K562 (cell line): ENCODE data around the gene VGLL4. TPM values are rescaled to one million over a fixed set of nuclear protein-coding genes. Genes with fewer than 3 reads are reported as not detected.

Experiments used
- COPS2 ChIP-seq: fragments of 450-650 bp; conservative IDR thresholded peaks from 2 replicates; pipeline ENCODE4 v1.6.1; 2016; ENCODE audit warnings: mild to moderate bottlenecking, moderate library complexity
- DNMT1 ChIP-seq: fragments of 450-650 bp; IDR thresholded peaks from 2 replicates; pipeline ENCODE4 v1.6.1; 2016; ENCODE audit warnings: antibody characterized with exemption, mild to moderate bottlenecking
- ELF2 ChIP-seq: fragments of 250-450 bp; sonication (Bioruptor Pico); IDR thresholded peaks from 2 replicates; pipeline ENCODE4 v1.5.0; 2021; ENCODE audit warnings: mild to moderate bottlenecking
- GTF2E2 ChIP-seq: fragments of 200-800 bp; sonication (Bioruptor generic); IDR thresholded peaks from 2 replicates; pipeline ENCODE4 v1.6.1; 2016; ENCODE audit warnings: missing genetic modification characterization, missing compliant biosample characterization
- HMG20A ChIP-seq: fragments of 450-650 bp; formaldehyde crosslinking; conservative IDR thresholded peaks from 2 replicates; pipeline ENCODE4 v1.4.0; 2020; ENCODE audit warnings: mild to moderate bottlenecking, mixed read lengths
- HNRNPLL ChIP-seq: fragments of 200-400 bp; formaldehyde crosslinking; IDR thresholded peaks from 2 replicates; pipeline ENCODE4 v1.6.1; 2017; ENCODE audit warnings: low read length, low read depth, mild to moderate bottlenecking; ENCODE audit not compliant: poor library complexity, severe bottlenecking
- PRPF4 ChIP-seq: fragments of 200-400 bp; formaldehyde crosslinking; IDR thresholded peaks from one replicate; pipeline ENCODE4 v1.6.1; 2017; ENCODE audit warnings: low read length, low read depth, mild to moderate bottlenecking; ENCODE audit not compliant: insufficient read depth, poor library complexity, severe bottlenecking
- PURB ChIP-seq: sonication (generic); formaldehyde crosslinking; IDR thresholded peaks from 2 replicates; pipeline ENCODE4 v1.9.0; 2021; ENCODE audit warnings: low read depth, mild to moderate bottlenecking, missing genetic modification reagents
- SMARCB1 ChIP-seq: IDR thresholded peaks from 2 replicates; pipeline ENCODE4 v1.6.1; 2011; ENCODE audit warnings: improper control_type of control experiment, low read depth; ENCODE audit not compliant: insufficient read length
- TFAP4 ChIP-seq: sonication (generic); formaldehyde crosslinking; IDR thresholded peaks from 2 replicates; pipeline ENCODE4 v1.8.0; 2022; ENCODE audit warnings: missing genetic modification reagents, mild to moderate bottlenecking, moderate library complexity, borderline replicate concordance
- ZBTB1 ChIP-seq: sonication (generic); formaldehyde crosslinking; IDR thresholded peaks from 2 replicates; pipeline ENCODE4 v1.8.1; 2023; ENCODE audit warnings: missing genetic modification reagents, low read depth, mild to moderate bottlenecking, borderline replicate concordance
- ZBTB11 ChIP-seq, 3 experiments: fragments of 200-800 bp in 1 of 3; fragments of 250-450 bp in 1 of 3; fragments of 450-650 bp in 1 of 3; sonication (Bioruptor Pico) in 1 of 3; sonication (Bioruptor generic) in 1 of 3; formaldehyde crosslinking in 1 of 3; IDR thresholded peaks; 2 replicates each; pipeline versions ENCODE4 v1.6.1 to v1.8.0; 2016 to 2022; ENCODE audit warnings: mild to moderate bottlenecking in 2 of 3, missing genetic modification characterization in 2 of 3, missing compliant biosample characterization in 1 of 3, moderate library complexity in 1 of 3
- ZC3H11A ChIP-seq: IDR thresholded peaks from 2 replicates; pipeline ENCODE4 v1.6.1; 2012; ENCODE audit warnings: low read depth, low read length, improper control_type of control experiment
- ZNF740 ChIP-seq, 3 experiments: fragments of 200-800 bp in 1 of 3; sonication (Bioruptor generic) in 1 of 3; sonication (generic) in 1 of 3; formaldehyde crosslinking in 1 of 3; IDR thresholded peaks; 2 replicates each; pipeline versions ENCODE4 v1.6.1 to v1.8.0; 2016 to 2022; ENCODE audit warnings: mild to moderate bottlenecking in 2 of 3, missing compliant biosample characterization in 2 of 3, missing genetic modification characterization in 2 of 3, missing genetic modification reagents in 1 of 3
- polyA plus RNA-seq, 8 experiments: library from polyadenylated mRNA; depleted of rRNA in 4 of 8; stranded (reverse) in 5 of 8; unstranded in 3 of 8; fragments of >200 nt; fragmentation: Nextera tagmentation in 2 of 8; fragmentation: Illumina TruSeq in 1 of 8; extraction: Ambion mirVana in 2 of 8; extraction: Trizol in 1 of 8; gene quantifications; 2 replicates each; pipeline versions ENCODE4 v1.2.1 to v1.2.3, GENCODE V29; 2011 to 2014; ENCODE audit warnings: inconsistent platforms in 1 of 8, missing spikeins in 1 of 8
- total RNA-seq, 7 experiments: library from RNA; depleted of rRNA in 6 of 7; stranded (reverse); fragments of >200 nt in 6 of 7; fragmentation: Illumina TruSeq in 2 of 7; extraction: Trizol in 2 of 7; gene quantifications; 2 replicates each; pipeline versions ENCODE4 v1.2.1 to v1.2.3, GENCODE V29; 2011 to 2021; ENCODE audit warnings: low replicate concordance in 1 of 7
- TF ChIP-seq, protein P1 (sequence below): fragments of 250-450 bp; sonication (Bioruptor Pico); IDR thresholded peaks from 2 replicates; pipeline ENCODE4 v1.5.0; 2021
- TF ChIP-seq, protein P2 (sequence below), 2 experiments: fragments of 250-450 bp in 1 of 2; fragments of 450-650 bp in 1 of 2; sonication (Bioruptor Pico) in 1 of 2; IDR thresholded peaks; 2 replicates each; pipeline versions ENCODE4 v1.6.1 to v1.8.0; 2016 to 2021; ENCODE audit warnings: mild to moderate bottlenecking in 2 of 2, moderate library complexity in 2 of 2, missing compliant biosample characterization in 1 of 2, missing genetic modification characterization in 1 of 2

The VGLL4 gene
- total and polyA plus RNA-seq, 9 of the 15 experiments (the other 6 are each of a cell fraction or from before 2014, with no cell fraction given) = 0.27 to 10.9 (median 8.6) TPM

- TF ChIP-seq, protein P1, sequence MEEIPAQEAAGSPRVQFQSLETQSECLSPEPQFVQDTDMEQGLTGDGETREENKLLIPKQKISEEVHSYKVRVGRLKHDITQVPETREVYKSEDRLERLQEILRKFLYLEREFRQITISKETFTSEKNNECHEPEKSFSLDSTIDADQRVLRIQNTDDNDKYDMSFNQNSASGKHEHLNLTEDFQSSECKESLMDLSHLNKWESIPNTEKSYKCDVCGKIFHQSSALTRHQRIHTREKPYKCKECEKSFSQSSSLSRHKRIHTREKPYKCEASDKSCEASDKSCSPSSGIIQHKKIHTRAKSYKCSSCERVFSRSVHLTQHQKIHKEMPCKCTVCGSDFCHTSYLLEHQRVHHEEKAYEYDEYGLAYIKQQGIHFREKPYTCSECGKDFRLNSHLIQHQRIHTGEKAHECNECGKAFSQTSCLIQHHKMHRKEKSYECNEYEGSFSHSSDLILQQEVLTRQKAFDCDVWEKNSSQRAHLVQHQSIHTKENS = no peak
- TF ChIP-seq DNMT1 (no peak), ZBTB1 (CRISPR knock-in tag) (peak; percentile 24; the same call in 1 of the 2 replicates), PRPF4 (no peak), HNRNPLL (no peak), ZC3H11A (no peak), COPS2 (no peak), GTF2E2 (no peak), ZBTB11 (CRISPR knock-in tag; IDR thresholded peaks at IDR 0.05) (peak; percentile 50 to 94 (median 52); a peak in 4 of 6 replicates), ZNF740 (CRISPR knock-in tag; IDR thresholded peaks at IDR 0.05) (peak; percentile 87), ZNF740 (tag; IDR thresholded peaks at IDR 0.05) (peak in 1 of 2 experiments; percentile 67; a peak in 2 of 4 replicates), HMG20A (no peak), SMARCB1 (no peak), PURB (no peak), ELF2 (CRISPR knock-in tag) (0 out of 2 replicates have a peak, but pooled peaks have one; percentile 46), TFAP4 (peak; percentile 59; the same call in 1 of the 2 replicates)
- TF ChIP-seq, protein P2, sequence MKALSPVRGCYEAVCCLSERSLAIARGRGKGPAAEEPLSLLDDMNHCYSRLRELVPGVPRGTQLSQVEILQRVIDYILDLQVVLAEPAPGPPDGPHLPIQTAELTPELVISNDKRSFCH (CRISPR knock-in tag; IDR thresholded peaks at IDR 0.05) = no peak
- TF ChIP-seq, protein P2 (tag; IDR thresholded peaks at IDR 0.05) = 0 out of 2 replicates have a peak, but pooled peaks have one; percentile 28
These were observed 1.1 kb downstream of the VGLL4 start (continued) for GRCh38 chr3:11642431-11643191.
